ENCODE data around the gene COPZ1. TPM values are rescaled to one million over a fixed set of nuclear protein-coding genes. Genes with fewer than 3 reads are reported as not detected.

The COPZ1 gene
- total RNA-seq, 1 donor from 2014 or later, result 129 TPM

- TF ChIP-seq, protein P1, sequence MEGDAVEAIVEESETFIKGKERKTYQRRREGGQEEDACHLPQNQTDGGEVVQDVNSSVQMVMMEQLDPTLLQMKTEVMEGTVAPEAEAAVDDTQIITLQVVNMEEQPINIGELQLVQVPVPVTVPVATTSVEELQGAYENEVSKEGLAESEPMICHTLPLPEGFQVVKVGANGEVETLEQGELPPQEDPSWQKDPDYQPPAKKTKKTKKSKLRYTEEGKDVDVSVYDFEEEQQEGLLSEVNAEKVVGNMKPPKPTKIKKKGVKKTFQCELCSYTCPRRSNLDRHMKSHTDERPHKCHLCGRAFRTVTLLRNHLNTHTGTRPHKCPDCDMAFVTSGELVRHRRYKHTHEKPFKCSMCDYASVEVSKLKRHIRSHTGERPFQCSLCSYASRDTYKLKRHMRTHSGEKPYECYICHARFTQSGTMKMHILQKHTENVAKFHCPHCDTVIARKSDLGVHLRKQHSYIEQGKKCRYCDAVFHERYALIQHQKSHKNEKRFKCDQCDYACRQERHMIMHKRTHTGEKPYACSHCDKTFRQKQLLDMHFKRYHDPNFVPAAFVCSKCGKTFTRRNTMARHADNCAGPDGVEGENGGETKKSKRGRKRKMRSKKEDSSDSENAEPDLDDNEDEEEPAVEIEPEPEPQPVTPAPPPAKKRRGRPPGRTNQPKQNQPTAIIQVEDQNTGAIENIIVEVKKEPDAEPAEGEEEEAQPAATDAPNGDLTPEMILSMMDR (IDR thresholded peaks at IDR 0.05), result no peak
- no peak within 1 kb of the TSS for H3K4me3 ChIP-seq
- intact Hi-C loops (cut with DNase I), result no loop called here
- peaks cover 24% of the 10 kb centered on the region for H3K4me1 ChIP-seq
- DNase-seq, result no peak
- no peak for ATAC-seq
- H3K27ac ChIP-seq, result no peak within 1 kb of the TSS
- H3K36me3 ChIP-seq, result no peaks in the 10 kb centered on the region
- H3K9me3 ChIP-seq, result no peaks in the 10 kb centered on the region
- H3K27me3 ChIP-seq (ENCODE audit: low read depth), result no peaks in the 10 kb centered on the region
Measured at GRCh38 chr12:54364413-54364812, 39.5 kb downstream of the COPZ1 start, which contains the start of gene GPR84. Gene GPR84, minus strand, starts transcription at chr12:54364486. Its CDS starts 635 bp downstream, at chr12:54363851.

GRCh38 chr12:54368025-54368708 lies 43.2 kb downstream of the COPZ1 start:
- ATAC-seq, result no peak
- H3K27ac ChIP-seq, result peak overlapping the region; percentile 37
- no peak for DNase-seq
- H3K4me1 ChIP-seq, result peaks cover 44% of the 10 kb centered on the region
- no peaks in the 10 kb centered on the region for H3K9me3 ChIP-seq
- peak overlapping the region; percentile 46 for H3K4me3 ChIP-seq
- TF ChIP-seq, protein P1 (IDR thresholded peaks at IDR 0.05), result no peak
- intact Hi-C loops (cut with DNase I), result no loop called here
- H3K36me3 ChIP-seq, result peaks cover 5% of the 10 kb centered on the region
- no peaks in the 10 kb centered on the region for H3K27me3 ChIP-seq (ENCODE audit: low read depth)

GRCh38 chr12:54368709-54369596 lies 44.0 kb downstream of the COPZ1 start:
- Histone ChIP-seq H3K9me3 (no peaks in the 10 kb centered on the region), H3K4me1 (peaks cover 44% of the 10 kb centered on the region), H3K36me3 (peaks cover 12% of the 10 kb centered on the region), H3K27ac (peak overlapping the region; percentile 37), H3K27me3 (ENCODE audit: low read depth) (no peaks in the 10 kb centered on the region), H3K4me3 (peak overlapping the region; percentile 46)
- intact Hi-C loops (cut with DNase I), result no loop called here
- TF ChIP-seq, protein P1 (IDR thresholded peaks at IDR 0.05), result peak; percentile 78
- ATAC-seq (peak; percentile 82 to 83), DNase-seq (peak; percentile 91)

DNA sequence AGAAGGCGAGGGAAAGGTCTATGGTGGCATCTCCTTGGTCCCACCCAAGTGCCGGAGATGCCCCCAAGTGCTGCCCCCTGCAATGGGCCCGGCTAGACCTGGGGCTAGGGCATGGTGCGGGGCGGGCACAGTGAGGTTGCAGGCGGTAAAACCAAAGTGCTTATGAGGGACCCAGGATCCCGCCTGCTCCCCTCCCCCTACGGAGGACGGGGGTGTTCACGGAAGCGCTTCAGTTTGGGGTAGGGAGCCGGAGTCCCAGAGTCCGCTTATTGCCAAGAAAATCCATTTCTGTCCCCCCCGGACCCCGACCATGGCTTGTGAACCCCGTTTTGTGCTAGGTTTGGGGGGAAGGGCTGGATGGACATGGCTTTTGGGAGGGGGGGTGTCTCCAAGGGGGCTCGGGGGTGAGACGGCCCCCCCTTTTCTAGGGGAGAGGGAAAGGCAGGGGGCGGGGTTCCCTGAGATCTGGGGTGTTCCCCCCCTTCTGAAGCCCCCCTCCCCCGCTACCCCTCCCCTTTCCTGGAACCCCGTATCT lies 44.7 kb downstream of the COPZ1 start:
- Histone ChIP-seq H3K27me3 (ENCODE audit: low read depth) (no peaks in the 10 kb centered on the region), H3K27ac (no peak overlapping the region), H3K4me3 (peak overlapping the region; percentile 46), H3K4me1 (peaks cover 44% of the 10 kb centered on the region), H3K36me3 (peaks cover 12% of the 10 kb centered on the region), H3K9me3 (no peaks in the 10 kb centered on the region)
- intact Hi-C loops (cut with DNase I), result no loop called here
- DNase-seq (no peak), ATAC-seq (peak; percentile 2 to 10)
- TF ChIP-seq, protein P1 (IDR thresholded peaks at IDR 0.05), result no peak

GRCh38 chr12:54370171-54370730 lies 45.3 kb downstream of the COPZ1 start:
- peak overlapping the region; percentile 32 for H3K27ac ChIP-seq
- intact Hi-C loops (cut with DNase I), result no loop called here

More at GRCh38 chr12:54370171-54370730, 45.3 kb downstream of the COPZ1 start:
- DNase-seq, result peak; percentile 79
- H3K4me1 ChIP-seq, result peaks cover 44% of the 10 kb centered on the region
- TF ChIP-seq, protein P1 (IDR thresholded peaks at IDR 0.05), result peak; percentile 87
- peak overlapping the region; percentile 46 for H3K4me3 ChIP-seq
- H3K27me3 ChIP-seq (ENCODE audit: low read depth), result no peaks in the 10 kb centered on the region
- ATAC-seq, result peak; percentile 85 to 88
- H3K9me3 ChIP-seq, result no peaks in the 10 kb centered on the region
- H3K36me3 ChIP-seq, result peaks cover 12% of the 10 kb centered on the region
